ENCODE data around the gene THAP2.
A peak's percentile ranks its signal among the peaks of the same experiment; 100 is the strongest.

THAP2 gene

DNA sequence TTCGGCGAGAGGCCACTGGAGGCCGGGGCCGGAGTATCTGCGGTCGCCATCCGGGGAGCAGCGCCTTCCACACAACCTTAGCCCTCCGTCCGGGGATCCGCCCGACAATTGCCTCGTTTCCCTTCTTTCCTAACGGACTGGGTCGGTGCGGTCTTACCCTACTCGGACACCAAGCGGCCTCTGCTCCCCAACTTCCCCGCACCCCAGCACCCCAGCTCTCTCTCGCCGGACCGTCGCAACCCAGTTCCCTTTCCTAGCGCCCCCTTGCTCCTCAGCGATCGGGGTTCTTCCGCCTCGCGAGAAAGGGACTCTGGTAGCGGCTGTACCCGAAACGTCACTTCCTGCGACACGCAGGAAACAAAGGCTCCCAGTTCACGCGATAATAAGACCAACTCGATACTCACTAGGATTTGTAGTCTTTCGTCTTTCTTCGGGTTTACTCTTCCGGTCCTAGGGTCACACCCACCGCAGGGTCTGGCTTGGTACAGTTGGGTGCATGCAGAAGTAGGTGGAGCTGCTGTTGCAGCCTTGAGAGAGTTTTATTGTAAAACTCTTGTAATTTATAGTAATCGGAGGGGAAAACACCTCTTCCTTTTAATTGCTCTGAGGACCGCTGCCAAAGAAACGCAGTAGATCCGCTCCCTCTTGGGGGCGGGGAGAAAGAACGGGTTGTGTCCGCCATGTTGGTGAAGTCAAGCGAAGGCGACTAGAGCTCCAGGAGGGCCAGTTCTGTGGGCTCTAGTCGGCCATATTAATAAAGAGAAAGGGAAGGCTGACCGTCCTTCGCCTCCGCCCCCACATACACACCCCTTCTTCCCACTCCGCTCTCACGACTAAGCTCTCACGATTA, at the start of gene THAP2, which contains the start of gene ZFC3H1:
TSS of gene THAP2 (plus strand) at position 741 of the 850 bp plus-strand sequence. CDS start 209 bp downstream, outside the sequence.
TSS of gene ZFC3H1 (minus strand) at position 288 of the 850 bp plus-strand sequence. CDS start at position 50, 238 bp downstream.
- DNase-seq (ENCODE audit: low read depth): peak; percentile 69

DNA sequence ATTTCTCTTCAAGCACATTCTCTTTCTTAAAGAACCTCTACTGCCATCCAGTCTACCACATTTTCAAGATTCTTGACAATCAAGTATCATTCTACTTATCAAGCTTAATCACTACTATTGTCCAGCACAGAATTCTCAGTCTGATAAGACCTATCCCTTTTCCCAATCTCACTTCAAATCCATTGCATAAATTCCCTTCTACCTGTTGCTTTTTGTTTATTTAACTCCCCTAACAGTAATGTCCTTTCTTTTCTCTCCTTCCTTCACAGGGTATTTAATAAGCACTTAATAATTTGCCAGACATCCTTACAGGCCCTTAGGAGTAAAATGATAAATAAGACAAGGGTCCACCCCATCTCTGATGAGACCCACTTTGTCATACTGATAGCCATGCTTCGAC, 42.2 kb upstream of the THAP2 start:
- no peak for DNase-seq (ENCODE audit: low read depth)

GRCh38 chr12:71625476-71625875, 38.6 kb upstream of the THAP2 start:
- no peak for DNase-seq (ENCODE audit: low read depth)

DNA sequence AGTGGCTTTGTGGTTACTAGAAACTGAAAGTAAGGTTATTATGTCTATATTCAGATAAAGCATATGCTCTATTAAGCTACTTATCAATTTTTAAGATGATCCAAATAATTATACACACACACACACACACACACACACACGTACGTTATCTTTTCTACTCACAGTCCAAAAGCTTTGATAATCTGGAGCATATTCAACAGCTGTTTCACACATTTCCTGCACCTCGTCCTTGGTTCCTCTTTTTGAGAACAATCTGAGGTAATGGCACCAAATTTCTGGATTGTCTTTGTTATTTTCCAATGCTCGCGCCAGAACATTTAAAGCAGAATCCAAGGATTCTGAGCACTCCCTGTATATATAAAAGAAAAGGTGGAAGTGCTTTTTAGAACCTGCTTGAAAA, 38.0 kb upstream of the THAP2 start:
- DNase-seq (ENCODE audit: low read depth): no peak

GRCh38 chr12:71626768-71627167, 37.3 kb upstream of the THAP2 start:
- no peak for DNase-seq (ENCODE audit: low read depth)

GRCh38 chr12:71627438-71628002, 36.6 kb upstream of the THAP2 start:
- DNase-seq (ENCODE audit: low read depth): no peak

- DNase-seq (ENCODE audit: low read depth): no peak
These were observed 27.4 kb upstream of the THAP2 start for GRCh38 chr12:71636704-71637115.

GRCh38 chr12:71638499-71638898, 25.6 kb upstream of the THAP2 start:
- DNase-seq (ENCODE audit: low read depth): no peak

DNA sequence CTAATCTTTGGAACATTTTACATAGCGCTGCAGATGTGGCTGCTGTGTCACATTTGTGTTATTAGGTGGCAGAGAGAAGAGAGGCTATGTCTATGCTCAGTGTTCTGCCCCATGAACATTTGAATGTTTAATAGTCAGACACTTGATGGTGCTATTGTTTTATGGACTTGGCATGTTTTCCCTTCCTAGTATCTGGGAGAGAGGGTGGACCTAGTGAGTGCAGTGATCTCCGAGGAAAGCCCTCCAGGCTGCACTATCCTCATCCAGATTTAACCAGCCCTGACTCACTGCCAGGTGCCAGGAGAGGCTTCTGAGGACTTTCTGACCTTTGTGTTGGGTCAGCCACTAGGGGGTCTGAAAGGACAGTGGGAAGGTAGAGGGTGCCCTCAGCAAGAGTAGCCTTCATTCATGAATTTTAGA, 24.8 kb upstream of the THAP2 start:
- DNase-seq (ENCODE audit: low read depth): no peak

DNA sequence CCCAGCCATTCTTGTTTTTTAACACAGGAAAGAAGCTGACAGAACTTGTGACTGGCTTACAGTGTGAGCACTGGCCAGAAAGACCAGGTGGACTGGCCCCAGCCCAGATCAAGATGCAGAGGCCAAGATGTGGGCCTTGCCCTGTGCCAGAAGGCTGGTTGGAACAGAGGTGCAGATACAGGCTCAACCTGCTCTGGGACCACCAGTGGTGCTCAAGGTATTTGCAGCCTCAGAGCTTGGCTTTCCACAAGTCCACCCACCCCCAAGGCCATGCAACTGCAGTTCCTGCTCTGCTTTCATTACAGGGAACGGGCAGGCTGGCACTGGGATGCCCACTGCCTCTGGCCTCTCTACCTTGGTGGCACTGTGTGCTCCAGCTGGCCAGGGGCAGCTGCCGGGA, 23.8 kb upstream of the THAP2 start:
- DNase-seq (ENCODE audit: low read depth): no peak

DNA sequence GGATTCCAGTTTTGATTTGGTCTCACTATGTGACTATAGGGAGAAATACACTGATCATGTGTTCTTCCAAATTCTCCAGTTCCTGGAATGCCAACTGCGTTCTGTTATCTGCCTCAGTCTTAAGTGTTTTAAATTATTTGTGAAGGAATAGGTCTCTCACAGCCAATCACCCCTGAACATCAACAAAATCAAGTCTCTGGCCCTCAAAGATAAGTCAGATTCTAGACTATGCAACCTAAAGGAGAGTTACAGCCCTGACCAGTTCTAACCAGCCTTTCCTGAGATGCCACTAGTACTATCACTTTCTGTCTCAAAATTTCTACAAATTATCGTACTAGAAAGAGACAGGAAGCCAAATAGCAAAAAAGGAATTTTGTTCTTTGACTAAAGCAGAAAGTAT, 22.7 kb upstream of the THAP2 start:
- DNase-seq (ENCODE audit: low read depth): no peak

DNA sequence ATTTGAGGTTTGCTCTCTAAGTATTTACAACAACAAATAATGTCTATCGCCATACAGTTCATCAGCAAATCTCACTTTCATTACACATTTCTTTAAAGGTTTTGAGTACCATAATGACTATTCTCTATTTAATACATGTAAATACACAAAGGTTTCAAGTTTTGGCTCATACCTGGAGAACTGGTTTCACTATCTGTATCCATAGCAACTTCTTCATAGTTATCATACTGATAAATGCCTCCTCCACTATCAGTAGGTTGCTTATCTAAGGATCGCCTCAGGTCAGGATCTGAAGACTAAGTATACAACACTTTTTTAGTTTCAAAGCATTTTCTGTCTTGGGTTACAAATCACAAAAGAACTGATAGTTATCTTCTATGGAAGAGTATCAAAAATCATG, 21.8 kb upstream of the THAP2 start:
- DNase-seq (ENCODE audit: low read depth): no peak

- DNase-seq (ENCODE audit: low read depth): no peak
These were observed 18.8 kb upstream of the THAP2 start for GRCh38 chr12:71645268-71645667.

DNA sequence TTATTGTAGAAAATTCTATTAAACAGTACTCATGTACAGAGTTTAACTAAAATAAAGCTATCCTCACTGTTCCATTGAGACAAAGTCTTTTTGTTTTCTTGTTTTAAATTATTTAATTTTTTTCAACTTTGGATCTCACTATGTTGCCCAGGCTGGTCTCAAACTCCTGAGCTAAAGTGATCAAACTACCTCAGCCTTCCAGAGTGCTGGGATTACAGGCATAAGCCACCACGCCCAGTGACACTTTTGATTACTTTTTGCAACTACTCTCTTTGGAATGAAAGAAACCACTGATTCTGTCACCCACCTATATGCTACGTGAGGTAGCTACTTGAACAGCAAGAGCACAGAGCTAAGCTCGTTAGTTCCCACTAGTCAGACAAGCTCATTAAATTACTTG, 17.6 kb upstream of the THAP2 start:
- DNase-seq (ENCODE audit: low read depth): no peak

- no peak for DNase-seq (ENCODE audit: low read depth)
These were observed 15.6 kb upstream of the THAP2 start for GRCh38 chr12:71648537-71648936.

DNA sequence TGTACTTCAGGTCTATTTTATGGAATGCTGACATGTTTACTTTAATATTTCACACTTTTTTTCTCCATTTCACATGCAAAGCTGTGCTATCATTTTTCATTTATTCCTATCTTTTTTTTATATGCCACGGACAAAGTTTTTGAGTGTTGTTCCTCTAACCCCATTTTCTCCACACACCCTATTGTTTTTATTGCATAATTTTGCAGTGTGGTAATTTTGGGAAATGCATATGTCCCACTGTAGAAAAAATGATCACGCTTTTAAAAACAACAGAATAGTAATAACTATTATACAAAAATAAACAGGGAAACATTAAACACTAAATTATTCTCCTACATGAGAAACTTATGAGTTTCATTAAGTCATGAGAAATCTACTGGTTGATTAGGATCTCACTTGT, 14.7 kb upstream of the THAP2 start:
- DNase-seq (ENCODE audit: low read depth): no peak

DNA sequence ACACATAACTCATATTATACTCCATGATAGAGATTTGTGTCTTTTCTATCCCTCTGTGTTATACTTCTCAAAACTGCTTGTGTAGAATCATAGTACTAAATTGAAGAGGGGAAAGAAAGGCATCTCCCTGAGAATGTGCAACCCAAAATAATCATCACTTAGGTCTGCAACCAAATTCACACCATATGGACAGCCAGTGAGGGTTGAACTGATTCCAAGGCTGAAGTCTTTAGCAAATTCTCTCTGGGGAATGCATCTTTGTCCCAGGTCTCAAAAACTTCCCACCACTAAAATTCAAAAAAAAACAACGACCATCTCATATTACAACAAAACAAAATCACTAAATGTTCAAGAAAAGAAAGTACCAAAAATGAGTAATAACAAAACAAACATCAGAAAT, 11.4 kb upstream of the THAP2 start:
- DNase-seq (ENCODE audit: low read depth): no peak

DNA sequence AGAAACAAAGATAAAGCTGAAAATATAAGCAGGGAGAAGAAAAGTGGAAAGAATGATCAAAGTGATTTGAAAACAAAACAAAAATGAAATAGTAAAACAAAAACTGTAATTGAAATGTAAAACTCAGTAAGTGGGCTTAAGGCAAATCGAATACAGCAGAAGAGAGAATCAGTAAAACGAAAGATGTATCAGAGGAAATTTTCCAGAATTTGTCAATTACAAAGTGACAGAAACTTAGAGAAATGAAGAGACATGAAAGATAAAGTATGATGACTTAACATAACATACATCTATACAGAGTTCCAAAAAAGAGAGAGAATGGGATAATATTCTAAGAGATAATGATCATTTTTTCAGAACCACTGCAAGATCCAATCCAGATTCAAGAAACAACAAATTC, 11.0 kb upstream of the THAP2 start:
- DNase-seq (ENCODE audit: low read depth): no peak

DNA sequence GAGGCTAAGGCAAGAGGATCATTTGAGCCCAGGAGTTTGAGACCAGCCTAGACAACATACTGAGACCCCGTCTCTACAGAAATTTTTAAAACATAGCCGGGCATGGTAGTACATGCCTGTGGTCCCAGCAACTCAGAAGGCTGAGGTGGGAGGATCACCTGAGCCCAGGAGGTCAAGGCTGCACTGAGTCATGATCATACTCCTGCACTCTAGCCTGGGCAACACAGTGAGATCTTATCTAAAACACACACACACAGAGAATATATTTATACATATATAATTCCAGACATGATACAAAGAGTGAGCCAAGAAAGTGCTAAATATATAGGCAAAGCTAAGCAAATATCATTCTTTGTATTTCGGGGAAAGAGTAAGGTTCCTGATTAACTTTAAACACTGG, 9.9 kb upstream of the THAP2 start:
- DNase-seq (ENCODE audit: low read depth): no peak

DNA sequence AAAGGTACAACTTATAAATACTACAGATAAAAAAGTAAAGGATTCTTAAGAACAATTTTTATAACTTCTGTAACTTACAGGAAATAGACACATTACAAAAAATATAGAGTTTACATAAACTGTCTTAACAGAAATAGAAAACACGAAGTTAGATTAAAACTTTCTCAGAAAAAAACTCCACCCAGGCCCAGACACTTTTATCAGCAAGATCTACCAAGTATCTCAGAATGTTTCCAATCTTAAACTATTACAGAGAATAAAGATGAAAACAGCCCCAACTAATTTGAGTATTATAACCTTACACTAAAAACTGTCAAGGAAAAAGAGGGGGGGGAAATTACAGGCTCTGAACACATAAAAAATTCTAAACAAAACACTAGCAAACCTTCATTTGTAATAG, 8.6 kb upstream of the THAP2 start:
- no peak for DNase-seq (ENCODE audit: low read depth)

GRCh38 chr12:71655907-71656306, 8.2 kb upstream of the THAP2 start:
- DNase-seq (ENCODE audit: low read depth): no peak

- DNase-seq (ENCODE audit: low read depth): no peak
These were observed 7.4 kb upstream of the THAP2 start for GRCh38 chr12:71656740-71657139.

DNA sequence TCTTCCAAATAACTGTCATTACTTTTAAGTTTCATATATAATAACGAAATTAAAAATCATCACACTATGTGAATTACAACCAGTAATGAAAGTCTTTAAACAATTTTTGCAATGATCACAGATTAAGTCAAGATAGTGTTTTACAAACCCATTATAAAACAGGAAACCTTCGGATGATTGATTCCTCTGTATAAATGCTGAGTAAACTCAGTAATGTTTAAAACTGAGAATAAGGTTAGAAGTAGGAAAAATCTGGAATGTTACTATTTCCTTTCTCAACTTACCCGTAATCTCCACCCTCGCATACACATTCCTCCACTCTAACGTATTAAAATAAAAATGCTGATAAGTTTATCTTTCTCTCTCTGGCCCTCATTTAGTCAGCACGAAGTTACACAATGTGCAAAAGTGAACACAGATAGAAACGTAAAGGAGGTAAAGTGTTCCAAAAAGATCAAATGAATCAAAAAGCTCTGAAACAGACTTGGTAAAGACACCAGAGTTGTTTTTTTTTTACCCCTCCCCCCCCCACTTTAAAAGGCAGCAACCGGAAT, 2.0 kb upstream of the THAP2 start:
- DNase-seq (ENCODE audit: low read depth): no peak

Data from stimulated activated CD8-positive, alpha-beta memory T cell treated with anti-CD3 and anti-CD28 coated beads, Interleukin-7, amount 100 ng/mL, for 24 hours (primary cell).